Suppressor macrophage treated with lipopolysaccharide for 4 hours (primary cell): ENCODE measurements around the gene SFXN5.
"Not testable (repeated sequence)": the region's sequence is repeated elsewhere in the genome, so short reads cannot be mapped to it uniquely, and the experiment has no call there.

Experiments
- DNase-seq: peaks from one replicate; pipeline ENCODE4 v3.0.0-alpha.2; 2020

The SFXN5 gene

DNA sequence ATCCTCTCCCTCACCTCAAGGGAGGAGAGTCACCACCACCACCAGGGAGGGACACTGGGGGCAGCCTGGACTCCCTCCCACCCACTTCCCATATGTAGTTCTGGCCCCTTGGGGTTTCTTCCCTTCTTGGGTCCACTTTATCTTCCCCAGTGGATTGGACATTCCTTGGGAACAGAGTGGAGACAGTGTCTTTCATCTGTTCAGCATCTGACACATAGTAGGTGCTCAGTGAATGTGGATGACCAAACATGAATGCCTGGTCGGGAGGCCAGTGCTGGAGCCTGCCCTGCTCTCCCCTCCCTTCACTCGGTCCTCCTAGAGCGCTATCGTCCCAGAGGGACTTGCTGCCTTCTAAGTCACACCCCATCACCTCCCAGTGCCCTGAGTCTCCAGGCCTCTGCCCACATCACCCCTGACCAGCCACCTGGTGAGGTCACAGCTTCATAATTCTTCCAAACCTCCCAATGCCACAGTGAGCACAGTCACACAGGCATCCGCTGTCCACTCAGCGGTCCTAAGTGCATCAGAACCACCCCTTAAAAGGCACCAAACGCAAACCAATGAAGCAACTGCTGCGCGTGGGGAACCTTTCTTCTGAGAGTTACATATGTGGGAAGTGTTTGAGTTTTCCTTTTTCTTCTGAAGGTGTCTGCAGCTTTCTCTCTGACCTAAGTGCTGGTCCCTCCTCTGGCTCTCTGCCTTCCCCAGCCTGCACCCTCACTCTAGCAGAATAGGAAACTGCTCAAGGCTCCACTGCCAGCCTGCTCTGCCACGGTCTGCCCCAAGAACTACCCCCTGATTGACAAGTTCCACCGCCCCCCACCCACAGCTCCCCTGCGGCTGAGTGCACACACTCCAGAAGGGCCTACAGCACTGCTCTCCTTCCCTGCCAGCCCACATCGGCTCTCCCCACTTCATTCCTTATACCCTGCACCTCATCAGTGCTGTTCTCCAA lies 7.2 kb upstream of the SFXN5 start:
- DNase-seq, result no peak

DNA sequence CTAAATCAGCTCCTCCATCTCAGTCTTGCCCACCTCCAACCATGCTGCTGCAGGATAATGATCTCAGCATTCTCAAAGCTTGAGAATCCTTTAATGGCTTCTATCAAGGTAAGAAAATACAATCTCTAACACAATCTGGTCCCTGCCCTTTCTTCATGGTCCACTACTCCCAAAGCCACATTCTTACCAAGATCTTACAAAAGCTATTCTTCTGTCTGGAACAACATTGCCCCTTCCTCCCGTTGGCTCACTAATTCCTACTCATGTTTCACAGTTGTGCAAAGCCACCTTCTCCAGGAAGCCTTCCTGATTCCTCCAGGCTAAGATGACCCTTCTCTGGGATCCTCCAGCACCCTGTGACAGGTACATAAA lies 5.9 kb upstream of the SFXN5 start:
- no peak for DNase-seq

DNA sequence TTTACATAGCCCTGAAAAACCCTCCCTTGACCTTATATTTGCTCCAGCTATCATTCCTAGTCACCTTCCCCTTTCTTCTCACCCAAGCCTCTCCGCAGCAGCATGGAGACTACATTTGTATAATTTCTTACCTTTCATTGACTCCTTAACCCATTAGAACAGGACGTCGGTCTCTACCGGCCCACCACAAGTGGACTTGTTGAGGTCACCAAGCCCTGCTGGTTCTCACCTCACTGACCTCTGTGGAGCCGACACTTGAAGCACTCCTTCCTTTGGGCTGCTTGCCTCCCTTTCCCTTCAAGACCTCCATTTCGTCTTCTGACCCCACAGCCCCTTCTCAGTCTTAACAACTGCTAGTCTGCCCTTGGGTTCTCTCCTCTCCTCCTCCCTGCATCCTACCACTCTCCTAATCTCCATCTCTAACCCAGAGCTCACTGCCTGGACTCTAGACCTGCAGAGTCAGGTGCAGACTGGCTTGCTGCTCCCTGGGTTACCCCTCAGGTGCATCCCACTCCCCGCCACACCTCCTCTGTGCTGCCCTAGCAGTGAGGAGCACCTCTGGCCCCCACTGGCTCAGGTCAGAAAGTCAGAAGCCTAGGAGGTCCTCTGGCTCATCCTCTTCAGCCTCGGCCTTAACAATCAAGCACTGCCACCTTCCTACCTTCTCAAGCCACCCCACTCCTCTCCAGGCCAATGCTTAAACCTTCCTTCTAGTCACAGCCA lies 5.3 kb upstream of the SFXN5 start:
- no peak for DNase-seq

DNA sequence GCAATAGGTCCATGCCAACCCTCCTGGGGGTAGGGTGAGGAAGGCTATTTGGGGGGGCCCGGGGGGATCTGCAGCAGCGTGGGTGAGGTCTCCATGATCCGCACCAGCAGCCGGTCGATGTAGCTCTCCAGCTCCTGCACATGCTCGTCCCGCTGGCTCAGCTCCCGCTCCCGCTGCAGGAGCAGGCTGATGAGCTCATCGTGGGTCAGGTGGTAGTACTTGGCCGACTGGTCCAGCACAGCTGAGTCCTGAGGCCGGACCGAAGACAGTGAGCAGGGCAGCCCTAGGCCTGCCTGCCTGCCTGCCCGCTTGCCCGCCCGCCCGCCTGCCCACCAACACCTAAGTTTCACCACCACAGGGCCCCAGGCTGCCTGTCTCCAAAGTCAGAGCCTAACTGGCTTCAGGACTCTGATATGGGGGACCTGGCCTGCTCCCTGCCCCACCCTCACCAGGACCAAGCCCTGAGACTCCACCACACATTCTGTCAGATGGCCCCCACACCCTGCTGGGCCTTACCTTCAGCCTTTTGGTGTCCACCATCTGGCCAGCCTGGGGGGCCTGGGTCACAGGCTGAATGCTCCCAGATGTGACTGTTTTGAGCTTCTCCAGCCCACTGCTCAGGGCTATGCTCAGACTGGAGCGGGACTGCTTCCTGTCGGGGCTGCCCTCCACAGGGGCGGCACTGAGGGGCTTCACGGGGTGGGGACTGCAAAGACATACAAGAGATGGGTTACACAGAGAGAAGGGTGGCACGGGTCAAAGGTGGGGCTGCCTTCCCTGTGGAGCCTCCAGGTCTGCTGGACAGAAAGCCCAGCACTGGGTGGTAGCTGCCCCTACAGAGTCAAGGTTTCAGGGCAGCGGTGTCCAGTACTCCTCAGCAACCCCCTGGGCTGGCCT lies 4.2 kb upstream of the SFXN5 start:
- no peak for DNase-seq

DNA sequence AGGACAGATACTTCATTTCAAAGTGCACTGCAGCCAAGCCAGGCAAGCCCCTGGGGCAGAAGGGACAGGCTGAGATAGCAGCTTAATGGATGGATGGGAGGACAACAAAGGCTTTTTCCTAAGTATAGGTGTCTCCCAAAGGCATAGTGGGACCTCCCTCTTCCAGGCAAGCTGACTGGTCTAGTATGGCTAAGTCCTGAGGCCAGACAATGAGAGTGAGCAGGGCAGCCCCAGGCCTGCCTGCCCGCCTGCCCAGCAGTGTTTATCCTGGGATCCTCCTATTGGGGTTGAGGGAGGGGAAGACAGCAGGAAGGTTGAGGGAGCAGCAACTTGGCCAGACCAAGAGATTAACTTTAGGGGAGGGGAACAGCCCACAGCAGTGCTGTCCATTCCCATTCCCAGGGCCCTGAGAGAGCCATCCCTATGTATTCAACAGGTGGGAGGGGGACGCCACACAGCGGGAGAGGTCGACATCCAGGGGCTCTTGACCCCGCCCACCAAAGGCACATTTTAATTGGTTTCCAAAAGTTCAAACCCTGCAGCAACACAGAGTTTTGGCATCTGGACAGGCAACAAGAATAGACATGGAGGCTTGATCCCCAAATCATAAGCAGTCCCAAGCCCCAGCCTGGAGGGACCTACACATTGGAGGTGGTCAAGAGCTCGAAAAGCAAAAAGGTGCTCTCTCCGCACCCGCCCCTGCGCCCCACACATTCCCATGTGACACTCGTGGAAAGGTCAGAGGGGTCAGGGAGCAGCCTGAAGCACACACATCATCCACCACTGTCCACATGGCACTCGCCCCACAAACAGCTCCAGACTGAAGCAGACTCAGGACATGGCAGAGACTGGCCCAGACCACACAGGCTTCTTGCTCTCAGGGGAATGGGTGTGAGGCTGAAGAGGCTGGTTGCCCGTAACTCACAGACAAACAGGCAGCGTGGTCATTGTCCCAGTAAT lies 2.9 kb upstream of the SFXN5 start:
- no peak for DNase-seq

DNA sequence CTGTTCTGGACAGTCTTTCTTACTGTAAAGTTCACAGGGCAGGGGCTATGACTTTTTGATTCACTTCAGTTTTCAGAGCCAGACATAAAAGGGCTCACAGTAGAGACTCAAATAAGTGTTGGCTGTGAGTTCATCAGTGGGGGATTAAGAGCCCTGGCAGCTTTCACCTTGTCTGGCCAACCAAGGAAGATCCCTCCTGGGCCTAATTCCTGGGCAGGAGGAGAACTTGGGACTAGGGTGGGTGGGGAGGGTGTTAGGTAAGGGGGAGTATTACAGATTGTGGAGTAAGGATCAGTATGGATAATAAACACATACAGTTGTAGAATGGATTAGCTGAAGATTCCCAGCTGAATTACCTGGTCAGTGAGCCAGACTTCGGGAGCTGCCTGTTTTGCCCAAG lies 904 bp upstream of the SFXN5 start:
- no peak for DNase-seq

DNA sequence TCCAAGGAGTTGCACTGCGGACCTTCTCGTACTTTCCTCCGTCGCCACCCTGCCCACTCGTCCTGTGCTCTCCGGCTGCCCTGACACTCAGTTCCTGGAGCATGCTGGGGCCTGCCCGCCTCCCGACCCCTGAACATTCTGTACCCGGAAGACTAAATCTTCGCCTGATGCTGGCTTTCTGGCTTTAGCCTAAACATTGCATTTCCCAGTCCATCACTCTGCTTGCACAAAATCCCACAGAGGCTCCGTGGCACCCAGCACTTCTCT lies 550 bp upstream of the SFXN5 start:
- DNase-seq, result peak; percentile 8

DNA sequence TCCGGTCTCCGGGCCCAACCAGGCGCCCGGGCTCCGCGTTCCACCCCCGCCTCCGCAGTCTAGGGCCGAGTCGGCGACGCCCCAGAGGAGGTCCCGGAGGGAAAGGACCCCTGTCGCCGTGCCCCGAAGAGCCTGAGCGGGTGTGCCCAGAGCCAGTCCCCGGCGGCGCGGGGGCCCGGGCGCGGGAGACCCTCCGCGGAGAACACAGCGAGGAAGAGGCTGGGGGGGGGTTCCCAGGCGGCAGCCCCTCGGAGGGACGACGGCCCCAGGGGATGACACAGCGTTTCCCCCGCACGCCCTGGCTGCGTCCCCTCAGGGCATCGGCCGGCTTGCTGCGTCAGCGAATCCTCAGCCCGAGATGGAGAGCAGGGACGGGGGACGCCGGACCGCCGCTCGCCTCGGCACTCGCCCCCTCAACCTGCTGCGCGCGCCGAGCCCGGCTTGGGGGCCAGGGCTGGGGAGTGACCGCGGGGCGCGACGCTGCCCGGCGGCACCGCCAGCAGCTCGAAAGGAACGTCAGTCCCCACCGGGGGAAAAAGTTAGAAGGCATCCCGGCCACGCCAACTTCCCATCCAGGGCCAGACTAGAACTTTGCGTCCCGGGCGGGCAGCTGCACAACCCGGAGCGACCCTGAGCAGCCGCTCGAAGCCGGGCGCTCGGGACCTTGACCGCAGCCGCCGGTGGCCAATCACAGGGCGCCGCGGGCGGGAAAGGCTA lies 711 bp downstream of the SFXN5 start:
- peak; percentile 42 for DNase-seq

DNA sequence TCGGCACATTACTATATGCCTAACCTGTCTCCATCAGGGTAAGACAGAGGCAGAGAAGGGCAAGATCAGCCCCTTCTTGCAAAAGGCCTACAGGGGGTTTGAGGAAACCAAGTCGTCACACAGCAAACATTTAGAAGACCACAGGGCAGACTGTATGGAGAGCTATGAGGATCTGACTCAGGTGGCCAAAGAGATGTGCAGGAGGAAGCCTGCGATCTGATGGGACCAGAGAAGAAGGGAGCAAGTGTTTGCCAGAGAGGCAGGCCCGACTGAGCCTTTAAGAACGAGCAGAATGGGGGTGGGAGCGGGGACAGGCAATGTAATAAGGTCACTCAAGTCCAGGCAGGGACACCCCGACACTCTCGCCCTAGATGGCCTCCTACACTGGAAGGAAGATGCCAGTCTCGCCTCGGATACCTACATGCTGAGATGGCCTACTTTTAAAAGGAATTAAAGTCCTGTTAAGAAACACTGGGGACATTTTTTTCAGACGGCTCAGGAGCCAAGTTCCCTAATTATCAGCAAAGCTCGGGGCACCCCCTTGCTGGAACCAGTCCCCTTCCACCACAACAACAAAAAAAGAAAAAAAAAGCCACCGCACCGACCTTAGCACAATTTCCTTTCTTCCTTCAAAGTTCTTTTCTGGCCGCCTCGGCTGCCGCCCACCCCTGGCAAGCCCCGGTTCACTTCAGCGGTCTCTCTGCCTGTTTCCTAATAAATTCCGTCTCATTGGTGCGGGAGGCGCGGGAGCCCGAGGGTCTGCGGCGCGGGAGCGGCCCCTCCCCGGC lies 1.5 kb downstream of the SFXN5 start:
- DNase-seq, result peak; percentile 31

DNA sequence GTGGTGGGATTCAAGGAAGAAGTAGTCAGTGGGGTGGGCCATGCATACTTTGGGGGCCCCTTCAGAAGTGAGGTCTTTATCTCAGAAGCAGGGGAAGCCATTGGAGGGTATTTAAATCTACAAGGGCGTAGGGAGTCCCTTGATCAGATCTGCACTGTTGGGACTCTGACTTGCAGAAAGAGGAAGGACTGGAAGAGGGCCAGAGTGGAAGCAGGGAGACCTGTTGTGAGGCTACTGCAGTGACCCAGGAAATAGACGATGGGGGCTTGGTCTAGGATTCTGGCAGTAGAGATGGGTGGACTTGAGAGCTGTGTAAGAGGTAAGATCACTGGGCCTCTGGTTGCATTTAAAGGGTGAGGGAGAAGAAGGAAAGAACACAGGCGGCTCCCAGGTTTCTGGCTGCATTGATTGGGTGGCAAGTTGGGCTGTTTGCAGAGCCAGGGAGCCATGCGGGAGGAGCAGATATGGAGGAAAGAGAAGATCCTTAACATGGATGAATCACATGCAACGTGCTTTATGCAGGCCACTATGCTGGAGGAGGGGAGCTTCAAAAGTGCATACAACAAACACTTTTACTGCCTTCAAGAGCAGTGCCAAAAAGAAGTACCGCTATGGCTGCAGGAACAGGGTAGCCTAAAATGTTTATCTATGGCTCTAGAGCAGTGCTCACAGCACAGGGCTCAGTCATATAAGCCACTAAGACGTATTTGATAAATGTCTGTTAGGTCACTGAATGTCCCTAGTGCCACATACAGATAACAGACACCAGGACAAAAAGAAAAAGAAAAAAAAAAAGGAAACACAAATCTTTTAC lies 2.3 kb downstream of the SFXN5 start:
- DNase-seq, result peak; percentile 17

DNA sequence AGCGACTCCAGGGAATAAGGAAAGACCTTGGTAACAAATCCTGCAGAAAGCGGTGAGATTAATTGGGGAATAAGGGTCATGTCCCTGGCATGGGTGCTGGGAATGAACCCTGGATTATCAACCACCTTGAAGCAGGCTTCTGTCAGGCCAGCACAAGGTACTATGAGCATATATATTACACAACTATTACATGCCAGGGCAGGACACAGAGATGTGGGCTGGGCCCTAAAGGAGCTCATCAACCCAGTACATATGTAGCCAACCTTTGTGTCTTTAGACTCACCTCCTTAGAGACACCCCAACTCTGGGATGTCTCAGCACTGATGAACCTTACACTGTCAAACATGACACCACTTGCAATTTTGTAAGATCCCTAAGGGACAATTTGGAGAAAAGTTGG lies 3.4 kb downstream of the SFXN5 start:
- no peak for DNase-seq

DNA sequence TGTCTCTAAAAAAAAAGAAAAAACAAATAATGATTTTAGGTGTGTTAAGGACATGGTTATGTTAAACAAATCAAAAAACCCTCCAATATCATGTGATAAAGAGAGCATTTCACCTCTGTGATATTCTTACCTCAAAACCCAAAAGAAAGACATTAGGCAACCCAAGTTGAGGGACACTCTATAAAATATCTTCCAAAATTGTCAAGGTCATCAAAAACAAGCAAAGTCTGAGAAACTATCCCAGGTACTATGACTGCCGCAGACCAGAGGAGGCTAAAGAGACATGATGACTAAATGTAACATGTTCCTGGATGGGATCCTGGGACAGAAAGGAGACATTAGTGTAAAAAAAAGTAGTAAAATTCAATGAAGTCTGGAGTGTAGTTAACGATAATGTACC lies 4.5 kb downstream of the SFXN5 start:
- no peak for DNase-seq

DNA sequence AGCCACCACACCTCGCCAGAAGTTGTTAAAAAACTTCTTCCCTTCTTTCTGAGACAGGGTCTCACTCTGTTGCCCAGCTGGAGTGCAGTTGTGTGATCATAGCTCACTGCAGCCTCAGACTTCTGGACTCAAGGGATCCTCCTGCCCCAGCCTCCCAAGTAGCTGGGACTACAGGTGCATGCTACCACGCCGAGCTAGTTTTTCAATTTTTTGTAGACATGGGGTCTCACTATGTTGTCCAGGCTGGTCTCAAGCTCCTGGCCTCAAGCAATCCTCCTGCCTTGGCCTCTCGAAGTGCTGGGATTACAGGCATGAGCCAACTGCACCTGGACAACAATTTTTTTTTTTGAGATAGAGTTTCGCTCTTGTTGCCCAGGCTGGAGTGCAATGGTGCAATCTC lies 6.4 kb downstream of the SFXN5 start:
- DNase-seq, result not testable (repeated sequence)

DNA sequence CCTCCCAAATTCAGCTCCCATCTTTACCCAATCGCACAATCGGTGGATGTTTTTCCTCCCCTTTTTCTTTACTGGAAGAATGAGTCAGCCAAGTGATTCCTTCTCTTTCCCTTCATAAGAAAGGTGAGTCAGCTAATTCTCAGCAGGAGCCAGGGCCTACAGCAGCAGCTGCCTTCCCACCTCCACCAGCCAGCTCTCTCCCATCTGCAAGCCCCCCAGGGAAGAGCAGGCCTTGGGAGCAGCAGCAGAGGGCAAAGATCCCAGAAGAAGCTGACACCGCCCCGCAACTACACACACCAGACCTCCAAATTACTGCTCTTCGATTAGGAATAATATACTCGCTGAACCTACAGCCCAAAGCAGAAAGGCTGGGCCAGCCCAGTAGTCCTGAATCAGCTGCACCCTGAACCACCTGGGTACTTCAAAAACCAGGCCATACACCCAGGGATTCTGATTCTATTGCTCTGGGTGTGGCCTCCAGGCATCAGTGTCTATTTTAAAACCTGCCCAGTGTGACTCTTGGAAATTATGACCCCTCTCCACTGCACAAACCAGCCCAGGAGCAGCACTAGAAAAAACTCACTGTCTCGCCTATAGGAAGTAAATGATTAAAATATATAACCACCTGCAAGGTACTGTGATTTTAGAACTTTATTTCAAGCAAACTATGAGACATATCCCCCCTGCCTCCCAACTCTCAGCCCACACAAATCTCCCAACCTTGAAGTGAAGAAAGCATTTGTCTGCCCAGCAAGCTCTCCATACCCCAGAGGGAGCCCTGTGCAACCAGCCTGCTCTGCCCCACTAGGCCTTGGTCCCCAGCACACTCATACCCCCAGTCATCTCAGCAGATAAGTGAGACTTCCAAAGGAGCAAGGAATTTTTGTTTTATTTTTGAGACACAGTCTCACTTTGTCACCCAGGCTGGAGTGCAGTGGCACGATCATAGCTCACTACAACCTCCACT lies 7.3 kb downstream of the SFXN5 start:
- peak; percentile 14 for DNase-seq

DNA sequence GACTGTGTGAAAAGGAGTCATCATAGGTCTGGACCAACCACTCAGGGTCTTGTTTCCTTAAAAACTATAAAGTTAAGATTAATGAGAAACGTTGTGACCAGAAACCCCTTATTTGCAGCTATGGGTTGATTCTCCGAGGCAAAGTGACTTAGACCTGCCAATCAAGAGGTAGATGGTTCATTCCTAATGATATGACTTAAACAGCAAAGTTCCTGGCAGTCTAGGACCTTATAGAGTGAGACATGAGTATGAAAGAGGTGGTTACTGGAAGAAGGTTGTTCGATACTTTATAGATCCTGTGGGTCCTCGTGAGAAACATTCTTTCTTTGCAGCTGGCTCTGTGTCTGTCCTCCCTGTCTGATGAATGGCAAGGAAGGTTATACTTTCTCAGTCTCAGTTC lies 8.0 kb downstream of the SFXN5 start:
- no peak for DNase-seq

DNA sequence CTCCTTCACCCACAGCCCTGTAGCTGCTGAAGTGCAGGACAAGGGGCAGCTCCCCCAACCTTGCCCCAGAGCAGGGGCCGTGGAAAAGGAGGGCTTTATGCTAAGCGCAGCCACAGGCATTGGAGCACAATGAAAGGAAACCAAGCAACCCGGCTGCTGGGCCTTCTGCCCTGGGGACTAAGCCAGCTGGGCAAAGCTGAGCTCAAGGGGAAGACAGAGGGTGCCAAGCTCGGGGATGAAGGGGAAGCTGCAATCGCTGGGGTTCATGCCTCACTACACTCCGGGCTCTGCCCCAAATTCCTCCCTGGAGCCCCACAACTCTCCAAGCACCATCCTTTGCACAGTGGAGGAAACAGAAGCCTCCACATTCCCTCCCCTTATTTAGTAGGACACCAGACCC lies 12.4 kb downstream of the SFXN5 start:
- DNase-seq, result no peak

DNA sequence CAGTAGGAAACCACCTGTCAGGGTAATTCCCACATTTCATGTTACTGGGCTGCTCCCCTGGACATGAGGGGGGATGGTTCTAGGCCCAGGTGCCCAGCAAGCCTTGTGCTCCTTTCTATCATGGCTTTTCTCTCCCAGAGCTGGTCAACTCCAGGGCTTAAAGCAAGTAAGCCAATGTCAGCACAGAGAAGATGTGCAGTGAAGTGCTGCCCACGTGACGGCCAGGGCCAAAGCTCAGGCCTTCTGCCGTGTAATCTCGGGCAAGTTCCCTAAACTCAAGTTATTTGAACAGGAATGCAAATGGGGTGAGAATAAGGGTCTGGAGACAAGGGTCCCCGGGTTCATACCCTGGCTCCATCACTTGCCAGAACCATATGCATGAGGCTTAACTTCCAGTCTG lies 16.5 kb downstream of the SFXN5 start:
- no peak for DNase-seq

DNA sequence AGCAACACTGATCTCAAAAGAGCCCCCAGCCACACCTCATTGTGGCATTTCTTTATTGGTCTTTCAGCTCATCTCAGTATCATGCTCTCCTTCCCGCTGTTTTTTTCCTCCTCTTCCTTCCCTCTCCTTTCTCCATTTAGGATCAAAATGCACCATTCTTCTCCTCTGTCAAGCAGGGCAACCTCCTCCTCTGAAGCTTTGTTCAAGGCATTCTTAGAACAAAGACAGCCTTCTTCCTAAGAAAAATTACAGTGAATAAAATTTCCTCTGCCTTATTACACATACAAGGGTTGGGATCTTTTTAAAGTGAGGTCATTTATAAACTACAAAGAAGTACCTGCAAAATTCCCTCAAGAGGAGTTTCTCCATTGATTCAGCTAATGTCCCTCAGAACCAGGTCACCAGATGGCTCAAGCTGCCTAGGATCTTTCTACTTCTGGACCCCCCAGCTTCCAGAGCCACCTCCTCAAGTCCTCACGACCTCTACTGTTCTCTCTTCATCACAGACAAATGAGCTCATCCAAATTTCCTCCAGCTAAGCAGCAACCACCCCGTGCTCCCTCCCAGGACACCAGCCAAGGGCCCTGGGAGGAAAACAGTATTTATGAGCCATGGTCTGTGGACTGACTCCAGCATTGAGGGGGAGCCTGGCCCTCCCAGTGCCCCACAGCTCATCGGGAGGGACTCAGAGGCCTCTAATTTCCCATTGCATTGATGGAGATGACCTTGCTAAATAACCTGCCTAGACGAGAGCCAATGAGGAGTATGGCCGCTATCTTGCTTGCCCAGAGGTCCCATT lies 18.0 kb downstream of the SFXN5 start:
- DNase-seq, result no peak
